IMR-90 (cell line): ENCODE data around the gene DOCK4. TPM values are rescaled to one million over a fixed set of nuclear protein-coding genes. Genes with fewer than 3 reads are reported as not detected.

Experiments
- ATAC-seq: fragments of 200-7000 bp; cut with Tn5 transposase; 2 replicates; pipeline ENCODE4 v1.9.1; 2020; ENCODE audit warnings: low read depth, mild to moderate bottlenecking, moderate library complexity
- BruUV-seq: library from RNA; stranded (reverse); fragments of 400-500 nt; replicated peaks from 2 replicates; lab custom pipeline; 2021; lab: Mats Ljungman, UMichigan
- CTCF ChIA-PET: fragments of 300-600 bp; formaldehyde crosslinking; extraction: SDS; loops from one replicate; lab custom pipeline; 2021; ENCODE audit warnings: antibody characterized with exemption; lab: Yijun Ruan, JAX
- POLR2A ChIA-PET: fragments of 300-600 bp; sonication (Branson Sonifier 250); formaldehyde crosslinking; loops from one replicate; lab custom pipeline; 2022; ENCODE audit warnings: antibody characterized with exemption; ENCODE audit not compliant: unreplicated experiment; lab: Charles Lee
- DNase-seq: peaks from one replicate; pipeline ENCODE4 v3.0.0; 2013
- H2AFZ ChIP-seq: replicated peaks from 2 replicates; pipeline ENCODE3; 2013; ENCODE audit warnings: low read length, mild to moderate bottlenecking; ENCODE audit not compliant: poor library complexity
- H2AK5ac ChIP-seq: 2 replicates; pipeline ENCODE4 v1.6.1; 2013; ENCODE audit warnings: low read depth, low read length, inconsistent platforms
- H2AK9ac ChIP-seq: replicated peaks from 2 replicates; pipeline ENCODE3; 2013; ENCODE audit warnings: mild to moderate bottlenecking, low read depth, low read length, moderate library complexity; ENCODE audit not compliant: poor library complexity
- H2BK120ac ChIP-seq: 2 replicates; pipeline ENCODE4 v1.6.1; 2013; ENCODE audit warnings: low read depth, low read length, inconsistent platforms
- H2BK15ac ChIP-seq: 3 replicates; pipeline ENCODE4 v1.6.1; 2013; ENCODE audit warnings: low read depth, low read length, inconsistent platforms
- H2BK20ac ChIP-seq: 2 replicates; pipeline ENCODE4 v1.6.1; 2013; ENCODE audit warnings: low read depth, mild to moderate bottlenecking, inconsistent platforms, low read length, moderate library complexity
- H2BK5ac ChIP-seq: 2 replicates; pipeline ENCODE4 v1.6.1; 2013; ENCODE audit warnings: mild to moderate bottlenecking, low read depth, low read length, inconsistent platforms; ENCODE audit not compliant: poor library complexity, severe bottlenecking
- H3K14ac ChIP-seq: replicated peaks from 2 replicates; pipeline ENCODE4 v1.6.1; 2013; ENCODE audit warnings: low read depth, low read length, inconsistent platforms
- H3K18ac ChIP-seq: 2 replicates; pipeline ENCODE4 v1.6.1; 2013; ENCODE audit warnings: low read depth, low read length, control low read depth
- H3K23ac ChIP-seq: 2 replicates; pipeline ENCODE4 v1.6.1; 2013; ENCODE audit warnings: low read depth, low read length, inconsistent platforms
- H3K27ac ChIP-seq: 2 replicates; pipeline ENCODE4 v1.5.1; 2013; ENCODE audit warnings: mild to moderate bottlenecking, control low read depth, low read length; ENCODE audit not compliant: insufficient read depth
- H3K27me3 ChIP-seq: 2 replicates; pipeline ENCODE4 v1.6.1; 2013; ENCODE audit warnings: low read length; ENCODE audit not compliant: control insufficient read depth, insufficient read depth
- H3K36me3 ChIP-seq: 2 replicates; pipeline ENCODE4 v1.6.1; 2013; ENCODE audit warnings: low read length, mixed read lengths; ENCODE audit not compliant: control insufficient read depth, insufficient read depth
- H3K4ac ChIP-seq: 2 replicates; pipeline ENCODE4 v1.6.1; 2013; ENCODE audit warnings: low read depth, low read length, inconsistent platforms
- H3K4me1 ChIP-seq: 2 replicates; pipeline ENCODE4 v1.6.1; 2013; ENCODE audit warnings: low read length, mixed read lengths; ENCODE audit not compliant: control insufficient read depth, insufficient read depth
- H3K4me2 ChIP-seq: 2 replicates; pipeline ENCODE4 v1.6.1; 2013; ENCODE audit warnings: low read depth, mild to moderate bottlenecking, control low read depth, low read length, moderate library complexity
- H3K4me3 ChIP-seq: 2 replicates; pipeline ENCODE4 v1.5.1; 2013; ENCODE audit warnings: low read depth, mild to moderate bottlenecking, control low read depth, low read length, moderate library complexity; ENCODE audit not compliant: insufficient read depth
- H3K56ac ChIP-seq: 2 replicates; pipeline ENCODE4 v1.6.1; 2013; ENCODE audit warnings: low read length, inconsistent platforms; ENCODE audit not compliant: insufficient read depth; ENCODE audit errors: extremely low read depth
- H3K79me1 ChIP-seq, 2 experiments: 2 replicates each; pipeline ENCODE4 v1.6.1; 2013; ENCODE audit warnings: low read length in 2 of 2, inconsistent platforms in 1 of 2, low read depth in 1 of 2
- H3K9ac ChIP-seq: 2 replicates; pipeline ENCODE4 v1.6.1; 2013; ENCODE audit warnings: low read depth, low read length, control low read depth
- H3K9me1 ChIP-seq: 2 replicates; pipeline ENCODE4 v1.6.1; 2013; ENCODE audit warnings: low read length, inconsistent platforms; ENCODE audit not compliant: insufficient read depth
- H3K9me3 ChIP-seq: 2 replicates; pipeline ENCODE4 v1.6.1; 2013; ENCODE audit warnings: low read length; ENCODE audit not compliant: control insufficient read depth, insufficient read depth
- H4K20me1 ChIP-seq: 2 replicates; pipeline ENCODE4 v1.6.1; 2013; ENCODE audit warnings: low read length, inconsistent platforms; ENCODE audit not compliant: insufficient read depth
- H4K5ac ChIP-seq: 2 replicates; pipeline ENCODE4 v1.6.1; 2013; ENCODE audit warnings: mild to moderate bottlenecking, low read depth, low read length, control low read depth
- H4K8ac ChIP-seq, 2 experiments: 2 replicates each; pipeline ENCODE4 v1.6.1; 2013; ENCODE audit warnings: low read depth in 2 of 2, low read length in 2 of 2, control low read depth in 1 of 2, inconsistent platforms in 1 of 2
- H4K91ac ChIP-seq: 2 replicates; pipeline ENCODE4 v1.6.1; 2013; ENCODE audit warnings: low read depth, low read length, inconsistent platforms; ENCODE audit not compliant: insufficient read depth
- CHD1 ChIP-seq: IDR thresholded peaks from 2 replicates; pipeline ENCODE4 v1.6.1; 2012; ENCODE audit warnings: low read depth, low read length, improper control_type of control experiment
- ELK1 ChIP-seq: fragments of 150-350 bp; IDR thresholded peaks from 2 replicates; pipeline ENCODE4 v1.6.1; 2016; ENCODE audit warnings: low read depth, mild to moderate bottlenecking, low read length, moderate library complexity, borderline replicate concordance
- FOS ChIP-seq: fragments of 150-350 bp; IDR thresholded peaks from 2 replicates; pipeline ENCODE4 v1.6.1; 2016; ENCODE audit warnings: low read depth, low read length
- MAFK ChIP-seq: IDR thresholded peaks from 2 replicates; pipeline ENCODE4 v1.6.1; 2012; ENCODE audit warnings: low read depth, low read length, improper control_type of control experiment
- MAZ ChIP-seq: IDR thresholded peaks from 2 replicates; pipeline ENCODE4 v1.6.1; 2012; ENCODE audit warnings: low read depth, mild to moderate bottlenecking, low read length, improper control_type of control experiment, moderate library complexity, borderline replicate concordance
- MXI1 ChIP-seq: IDR thresholded peaks from 2 replicates; pipeline ENCODE4 v1.6.1; 2012; ENCODE audit warnings: low read depth, mild to moderate bottlenecking, low read length, moderate library complexity, borderline replicate concordance
- NFE2L2 ChIP-seq: fragments of 150-350 bp; IDR thresholded peaks from 2 replicates; pipeline ENCODE4 v1.6.1; 2016; ENCODE audit warnings: low read depth, mild to moderate bottlenecking, low read length
- POLR2A ChIP-seq: IDR thresholded peaks from 2 replicates; pipeline ENCODE4 v1.6.1; 2012; ENCODE audit warnings: mild to moderate bottlenecking, low read depth, low read length
- RAD21 ChIP-seq: IDR thresholded peaks from 2 replicates; pipeline ENCODE4 v1.6.1; 2012; ENCODE audit warnings: low read length, improper control_type of control experiment
- RCOR1 ChIP-seq: IDR thresholded peaks from 2 replicates; pipeline ENCODE4 v1.6.1; 2012; ENCODE audit warnings: mild to moderate bottlenecking, low read length, improper control_type of control experiment; ENCODE audit not compliant: insufficient replicate concordance
- RFX5 ChIP-seq: IDR thresholded peaks from 2 replicates; pipeline ENCODE4 v1.8.0; 2012; ENCODE audit warnings: low read depth, mild to moderate bottlenecking, low read length, moderate library complexity
- SMC3 ChIP-seq: fragments of 150-350 bp; IDR thresholded peaks from 2 replicates; pipeline ENCODE4 v1.6.1; 2016; ENCODE audit warnings: low read depth, mild to moderate bottlenecking, antibody characterized with exemption, low read length, moderate library complexity
- WGBS, 2 experiments: methylation state at CpG; one replicate each; pipeline versions ENCODE4 v1.1.5 to v1.1.7; 2013; ENCODE audit warnings: missing lambda C conversion rate in 2 of 2; ENCODE audit not compliant: insufficient read length in 1 of 2; ENCODE audit errors: extremely low coverage in 2 of 2; 5-methylcytosine and 5-hydroxymethylcytosine counted together
- dilution Hi-C: fragments of 300-500 bp; cut with HindIII; formaldehyde crosslinking; loops from one replicate; pipeline ENCODE4 v1.14.3; 2018; ENCODE audit warnings: low sequenced_read_pairs; ENCODE audit not compliant: unreplicated experiment
- in situ Hi-C: fragments of 300-500 bp; cut with MboI; formaldehyde crosslinking; loops from 3 replicates; pipeline ENCODE4 v1.14.3; 2019; ENCODE audit warnings: low sequenced_read_pairs, inconsistent platforms, mixed read lengths
- intact Hi-C: fragments of 100-400 bp; cut with micrococcal nuclease; formaldehyde crosslinking; loops from 2 replicates; pipeline ENCODE4 v1.10.0; 2022
- polyA plus RNA-seq, 3 experiments: library from polyadenylated mRNA; depleted of rRNA; stranded (reverse); fragments of >200 nt; gene quantifications; 2 replicates each; pipeline ENCODE4 v1.2.3, GENCODE V29; 2012; ENCODE audit warnings: low replicate concordance in 1 of 3
- total RNA-seq: library from RNA; depleted of rRNA; stranded (reverse); fragments of >200 nt; gene quantifications from 2 replicates; pipeline ENCODE4 v1.2.3, GENCODE V29; 2012

The DOCK4 gene
- total and polyA plus RNA-seq, 2 of the 4 experiments (the other 2 are of a cell fraction): 4.4 to 12.2 TPM

- CTCF ChIA-PET: interaction anchor here (1.4 to 1.5 kb wide), 2 partner anchors 9 to 37 kb away, joined by 3 to 5 read pairs; no protein-coding TSS in a partner anchor
- no peaks in the 10 kb centered on the region for H3K4me1 ChIP-seq
- H3K9me1 ChIP-seq: peaks cover 5% of the 10 kb centered on the region; the same call in 1 of the 2 replicates
- intact Hi-C loops: no loop called here
- ATAC-seq: no peak
- in situ Hi-C loops: no loop called here
- H3K56ac ChIP-seq: no peak overlapping the region
- H4K8ac ChIP-seq: no peak overlapping the region
- no peak overlapping the region for H3K9ac ChIP-seq
- no peaks in the 10 kb centered on the region for H4K20me1 ChIP-seq
- no peak overlapping the region for H2BK15ac ChIP-seq
- no peak overlapping the region for H2BK120ac ChIP-seq
- H2AFZ ChIP-seq: no peak overlapping the region
- no peak overlapping the region for H2BK5ac ChIP-seq
- H3K79me1 ChIP-seq: no peaks in the 10 kb centered on the region
- no TSS peak for BruUV-seq
- no peak for TF ChIP-seq CHD1
- TF ChIP-seq RAD21: no peak
- no peak for TF ChIP-seq RFX5
- no peak for TF ChIP-seq MXI1
- TF ChIP-seq MAFK: no peak
- TF ChIP-seq FOS: no peak
- TF ChIP-seq MAZ: no peak
- no peak for TF ChIP-seq ELK1
- TF ChIP-seq NFE2L2: no peak
- no peak for TF ChIP-seq RCOR1
- no peak for TF ChIP-seq SMC3
- no peak for TF ChIP-seq POLR2A
- H3K23ac ChIP-seq: no peak overlapping the region
- H2AK5ac ChIP-seq: no peak overlapping the region
- H3K27me3 ChIP-seq: no peaks in the 10 kb centered on the region
- no peak overlapping the region for H3K4ac ChIP-seq
- POLR2A ChIA-PET: no interaction called here
- H3K4me2 ChIP-seq: no peak overlapping the region
- dilution Hi-C loops: no loop called here
- no peak overlapping the region for H2AK9ac ChIP-seq
- DNase-seq: no peak
- no CpG with 5 or more reads among the region's 3 CpGs for WGBS, 2 experiments
- peaks cover 8% of the 10 kb centered on the region; the same call in 1 of the 2 replicates for H3K36me3 ChIP-seq
- H2BK20ac ChIP-seq: no peak overlapping the region
- no peak overlapping the region for H3K18ac ChIP-seq
- H4K5ac ChIP-seq: no peak overlapping the region
- H3K14ac ChIP-seq: no peak overlapping the region
- H3K9me3 ChIP-seq: no peaks in the 10 kb centered on the region
- H4K91ac ChIP-seq: no peak overlapping the region
- no peak overlapping the region for H3K4me3 ChIP-seq
- no peak overlapping the region for H3K27ac ChIP-seq
Observed at GRCh38 chr7:111892588-111892987, 313.6 kb downstream of the DOCK4 start.
